ENCODE measurements around the gene ANKRD13B.

ANKRD13B gene

GRCh38 chr17:29574732-29575510 lies 18.0 kb upstream of the ANKRD13B start:
- no peak overlapping the region for H3K4ac ChIP-seq (ENCODE audit: low read depth in 1 of 2, low read length in 2 of 2)
- no peak overlapping the region for H2AK5ac ChIP-seq (ENCODE audit: low read length, severe bottlenecking)
- H3K9me3 ChIP-seq (ENCODE audit: control insufficient read depth, low read length): no peaks in the 10 kb centered on the region
- H3K18ac ChIP-seq (ENCODE audit: low read depth in 1 of 2, low read length in 2 of 2): no peak overlapping the region
- 96% methylated on average over 17 of the region's 17 CpGs for WGBS
- no peak for DNase-seq
- H3K4me1 ChIP-seq (ENCODE audit: control insufficient read depth, insufficient read depth, low read depth, low read length): peaks cover 20% of the 10 kb centered on the region
- H2AFZ ChIP-seq (ENCODE audit: low read depth, low read length): no peak overlapping the region
- H4K8ac ChIP-seq (ENCODE audit: low read length): no peak overlapping the region
- H3K27me3 ChIP-seq (ENCODE audit: control insufficient read depth in 1 of 2, insufficient read depth in 1 of 2, low read length in 2 of 2): no peaks in the 10 kb centered on the region
- no peak overlapping the region for H2BK15ac ChIP-seq (ENCODE audit: low read depth, poor library complexity, severe bottlenecking)
- no peak overlapping the region for H3K14ac ChIP-seq (ENCODE audit: low read length in 2 of 2)
- no peak overlapping the region for H2BK12ac ChIP-seq (ENCODE audit: low read length in 2 of 2)
- H3K9ac ChIP-seq (ENCODE audit: low read length): no peak overlapping the region
- H3K23ac ChIP-seq (ENCODE audit: low read length in 2 of 2): no peak overlapping the region
- H3K79me1 ChIP-seq (replicated peaks; ENCODE audit: low read length, poor library complexity, severe bottlenecking): peaks cover 36% of the 10 kb centered on the region
- H4K91ac ChIP-seq (ENCODE audit: low read length): no peak overlapping the region
- H3K4me3 ChIP-seq (ENCODE audit: insufficient read depth in 1 of 2, low read depth in 1 of 2, low read length in 2 of 2): no peak overlapping the region
- no peak overlapping the region for H2BK5ac ChIP-seq (ENCODE audit: low read depth, low read length, poor library complexity, severe bottlenecking)
- peaks cover 86 to 87% of the 10 kb centered on the region in 2 experiments for H3K36me3 ChIP-seq (ENCODE audit: control insufficient read depth in 1 of 2, insufficient read depth in 2 of 2, low read depth in 1 of 2, low read length in 2 of 2)
- H3K27ac ChIP-seq (ENCODE audit: low read length, poor library complexity, severe bottlenecking): no peak overlapping the region
- no peak overlapping the region for H2BK120ac ChIP-seq (ENCODE audit: low read depth, low read length)
- no peak overlapping the region for H3K4me2 ChIP-seq (ENCODE audit: low read length, poor library complexity, severe bottlenecking)

- H3K18ac ChIP-seq (ENCODE audit: low read depth in 1 of 2, low read length in 2 of 2): no peak overlapping the region
- H3K4me2 ChIP-seq (ENCODE audit: low read length, poor library complexity, severe bottlenecking): no peak overlapping the region
- no peak overlapping the region for H3K9ac ChIP-seq (ENCODE audit: low read length)
- peaks cover 87 to 91% of the 10 kb centered on the region in 2 experiments for H3K36me3 ChIP-seq (ENCODE audit: control insufficient read depth in 1 of 2, insufficient read depth in 2 of 2, low read depth in 1 of 2, low read length in 2 of 2)
- DNase-seq: no peak
- H2AK5ac ChIP-seq (ENCODE audit: low read length, severe bottlenecking): no peak overlapping the region
- no peak overlapping the region for H2BK15ac ChIP-seq (ENCODE audit: low read depth, poor library complexity, severe bottlenecking)
- H3K4me1 ChIP-seq (ENCODE audit: control insufficient read depth, insufficient read depth, low read depth, low read length): peaks cover 20% of the 10 kb centered on the region
- no peak overlapping the region for H4K91ac ChIP-seq (ENCODE audit: low read length)
- 95% methylated on average over 28 of the region's 28 CpGs for WGBS
- H3K23ac ChIP-seq (ENCODE audit: low read length in 2 of 2): no peak overlapping the region
- no peak overlapping the region for H3K27ac ChIP-seq (ENCODE audit: low read length, poor library complexity, severe bottlenecking)
- H3K79me1 ChIP-seq (replicated peaks; ENCODE audit: low read length, poor library complexity, severe bottlenecking): peaks cover 33% of the 10 kb centered on the region
- H3K4me3 ChIP-seq (ENCODE audit: insufficient read depth in 1 of 2, low read depth in 1 of 2, low read length in 2 of 2): no peak overlapping the region
- no peak overlapping the region for H2BK5ac ChIP-seq (ENCODE audit: low read depth, low read length, poor library complexity, severe bottlenecking)
- no peak overlapping the region for H3K4ac ChIP-seq (ENCODE audit: low read depth in 1 of 2, low read length in 2 of 2)
- no peak overlapping the region for H2BK12ac ChIP-seq (ENCODE audit: low read length in 2 of 2)
- no peak overlapping the region for H2BK120ac ChIP-seq (ENCODE audit: low read depth, low read length)
- H3K9me3 ChIP-seq (ENCODE audit: control insufficient read depth, low read length): no peaks in the 10 kb centered on the region
- no peak overlapping the region for H4K8ac ChIP-seq (ENCODE audit: low read length)
- H3K14ac ChIP-seq (ENCODE audit: low read length in 2 of 2): no peak overlapping the region
- no peak overlapping the region for H2AFZ ChIP-seq (ENCODE audit: low read depth, low read length)
- no peaks in the 10 kb centered on the region for H3K27me3 ChIP-seq (ENCODE audit: control insufficient read depth in 1 of 2, insufficient read depth in 1 of 2, low read length in 2 of 2)
Observed at GRCh38 chr17:29575511-29576213, 17.3 kb upstream of the ANKRD13B start.

- H3K27me3 ChIP-seq (ENCODE audit: control insufficient read depth in 1 of 2, insufficient read depth in 1 of 2, low read length in 2 of 2): no peaks in the 10 kb centered on the region
- H2BK12ac ChIP-seq (ENCODE audit: low read length in 2 of 2): no peak overlapping the region
- no peak overlapping the region for H4K91ac ChIP-seq (ENCODE audit: low read length)
- H3K9ac ChIP-seq (ENCODE audit: low read length): no peak overlapping the region
- no peak overlapping the region for H3K4me3 ChIP-seq (ENCODE audit: insufficient read depth in 1 of 2, low read depth in 1 of 2, low read length in 2 of 2)
- no peak overlapping the region for H3K18ac ChIP-seq (ENCODE audit: low read depth in 1 of 2, low read length in 2 of 2)
- peaks cover 20% of the 10 kb centered on the region for H3K4me1 ChIP-seq (ENCODE audit: control insufficient read depth, insufficient read depth, low read depth, low read length)
- no peak overlapping the region for H3K4ac ChIP-seq (ENCODE audit: low read depth in 1 of 2, low read length in 2 of 2)
- no peak for DNase-seq
- no peak overlapping the region for H3K14ac ChIP-seq (ENCODE audit: low read length in 2 of 2)
- no peaks in the 10 kb centered on the region for H3K9me3 ChIP-seq (ENCODE audit: control insufficient read depth, low read length)
- H2BK120ac ChIP-seq (ENCODE audit: low read depth, low read length): no peak overlapping the region
- H3K36me3 ChIP-seq (ENCODE audit: control insufficient read depth in 1 of 2, insufficient read depth in 2 of 2, low read depth in 1 of 2, low read length in 2 of 2): peaks cover 85 to 97% of the 10 kb centered on the region in 2 experiments
- no peak overlapping the region for H3K27ac ChIP-seq (ENCODE audit: low read length, poor library complexity, severe bottlenecking)
- no peak overlapping the region for H2BK15ac ChIP-seq (ENCODE audit: low read depth, poor library complexity, severe bottlenecking)
- 97% methylated on average over 35 of the region's 37 CpGs for WGBS
- no peak overlapping the region for H3K4me2 ChIP-seq (ENCODE audit: low read length, poor library complexity, severe bottlenecking)
- no peak overlapping the region for H2BK5ac ChIP-seq (ENCODE audit: low read depth, low read length, poor library complexity, severe bottlenecking)
- no peak overlapping the region for H2AK5ac ChIP-seq (ENCODE audit: low read length, severe bottlenecking)
- no peak overlapping the region for H3K23ac ChIP-seq (ENCODE audit: low read length in 2 of 2)
- H3K79me1 ChIP-seq (replicated peaks; ENCODE audit: low read length, poor library complexity, severe bottlenecking): peaks cover 37% of the 10 kb centered on the region
- no peak overlapping the region for H4K8ac ChIP-seq (ENCODE audit: low read length)
- no peak overlapping the region for H2AFZ ChIP-seq (ENCODE audit: low read depth, low read length)
Observed at GRCh38 chr17:29576214-29577000, 16.5 kb upstream of the ANKRD13B start.

- over 99% methylated on average over 9 of the region's 9 CpGs for WGBS
- Histone ChIP-seq H3K4me2 (ENCODE audit: low read length, poor library complexity, severe bottlenecking) (no peak overlapping the region), H2AK5ac (ENCODE audit: low read length, severe bottlenecking) (no peak overlapping the region), H3K4me3 (ENCODE audit: insufficient read depth in 1 of 2, low read depth in 1 of 2, low read length in 2 of 2) (no peak overlapping the region), H2AFZ (ENCODE audit: low read depth, low read length) (no peak overlapping the region), H2BK5ac (ENCODE audit: low read depth, low read length, poor library complexity, severe bottlenecking) (no peak overlapping the region), H4K8ac (ENCODE audit: low read length) (no peak overlapping the region), H3K23ac (ENCODE audit: low read length in 2 of 2) (no peak overlapping the region), H3K36me3 (ENCODE audit: control insufficient read depth in 1 of 2, insufficient read depth in 2 of 2, low read depth in 1 of 2, low read length in 2 of 2) (peaks cover 84 to 97% of the 10 kb centered on the region in 2 experiments), H2BK12ac (ENCODE audit: low read length in 2 of 2) (no peak overlapping the region), H3K79me1 (replicated peaks; ENCODE audit: low read length, poor library complexity, severe bottlenecking) (peaks cover 42% of the 10 kb centered on the region), H3K9me3 (ENCODE audit: control insufficient read depth, low read length) (no peaks in the 10 kb centered on the region), H3K18ac (ENCODE audit: low read depth in 1 of 2, low read length in 2 of 2) (no peak overlapping the region), H3K27me3 (ENCODE audit: control insufficient read depth in 1 of 2, insufficient read depth in 1 of 2, low read length in 2 of 2) (no peaks in the 10 kb centered on the region), H2BK15ac (ENCODE audit: low read depth, poor library complexity, severe bottlenecking) (no peak overlapping the region), H3K9ac (ENCODE audit: low read length) (no peak overlapping the region), H3K4ac (ENCODE audit: low read depth in 1 of 2, low read length in 2 of 2) (no peak overlapping the region), H3K27ac (ENCODE audit: low read length, poor library complexity, severe bottlenecking) (no peak overlapping the region), H3K14ac (ENCODE audit: low read length in 2 of 2) (no peak overlapping the region), H4K91ac (ENCODE audit: low read length) (no peak overlapping the region), H3K4me1 (ENCODE audit: control insufficient read depth, insufficient read depth, low read depth, low read length) (peaks cover 21% of the 10 kb centered on the region), H2BK120ac (ENCODE audit: low read depth, low read length) (no peak overlapping the region)
- DNase-seq: no peak
Observed at GRCh38 chr17:29577001-29577370, 15.9 kb upstream of the ANKRD13B start.
